A549 treated with CORT108297 at 1 μM for 4 hours (cell line): ENCODE results near the gene CEP43. TPM values are rescaled to one million over a fixed set of nuclear protein-coding genes. Genes with fewer than 3 reads are reported as not detected.

ENCODE experiments used
- total RNA-seq: library from RNA; stranded (reverse); fragments of 200-300 nt; extraction: Qiagen RNA extraction; gene quantifications from 5 replicates; pipeline ENCODE4 v1.2.3, GENCODE V29; 2022

CEP43 gene, protein sequence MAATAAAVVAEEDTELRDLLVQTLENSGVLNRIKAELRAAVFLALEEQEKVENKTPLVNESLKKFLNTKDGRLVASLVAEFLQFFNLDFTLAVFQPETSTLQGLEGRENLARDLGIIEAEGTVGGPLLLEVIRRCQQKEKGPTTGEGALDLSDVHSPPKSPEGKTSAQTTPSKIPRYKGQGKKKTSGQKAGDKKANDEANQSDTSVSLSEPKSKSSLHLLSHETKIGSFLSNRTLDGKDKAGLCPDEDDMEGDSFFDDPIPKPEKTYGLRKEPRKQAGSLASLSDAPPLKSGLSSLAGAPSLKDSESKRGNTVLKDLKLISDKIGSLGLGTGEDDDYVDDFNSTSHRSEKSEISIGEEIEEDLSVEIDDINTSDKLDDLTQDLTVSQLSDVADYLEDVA
- 8.8 to 10.5 TPM (median 9.8 TPM) in 5 replicates for total RNA-seq

DNA sequence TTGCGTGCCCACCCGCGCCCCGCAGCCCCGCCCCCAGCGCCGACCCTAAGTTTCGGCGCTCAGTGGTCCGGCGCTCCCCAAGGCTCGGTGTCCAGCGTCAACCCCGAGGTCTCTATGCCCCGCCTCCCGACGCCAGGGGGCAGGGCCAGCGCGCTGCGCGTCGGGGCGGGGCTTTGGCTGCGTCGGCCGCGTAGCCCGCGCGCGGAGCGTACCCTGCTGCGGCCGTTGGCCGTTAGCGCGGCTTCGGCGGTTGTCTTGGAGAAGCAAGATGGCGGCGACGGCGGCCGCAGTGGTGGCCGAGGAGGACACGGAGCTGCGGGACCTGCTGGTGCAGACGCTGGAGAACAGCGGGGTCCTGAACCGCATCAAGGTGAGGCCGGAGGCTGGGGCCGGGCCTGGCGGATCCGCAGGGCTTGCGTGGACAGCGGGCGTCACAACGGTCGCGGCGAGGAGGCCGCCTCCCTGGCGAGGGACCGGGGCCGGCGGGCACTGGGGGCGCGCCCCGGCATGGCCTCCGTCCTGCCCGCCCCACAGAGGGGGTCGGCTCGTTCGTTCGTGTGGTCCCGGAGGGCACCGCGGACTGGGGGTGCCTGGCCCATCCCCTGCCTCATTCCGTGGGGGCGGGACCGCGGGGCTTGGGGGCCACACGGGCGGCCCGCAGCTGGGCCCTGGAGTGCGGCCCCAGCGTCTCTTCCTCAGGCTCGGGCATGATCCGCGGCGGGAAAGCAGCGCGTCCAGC is at the start of gene CEP43:
TSS of gene CEP43 (plus strand) at position 253 of the 739 bp plus-strand sequence. CDS start at position 269, 16 bp downstream.

DNA sequence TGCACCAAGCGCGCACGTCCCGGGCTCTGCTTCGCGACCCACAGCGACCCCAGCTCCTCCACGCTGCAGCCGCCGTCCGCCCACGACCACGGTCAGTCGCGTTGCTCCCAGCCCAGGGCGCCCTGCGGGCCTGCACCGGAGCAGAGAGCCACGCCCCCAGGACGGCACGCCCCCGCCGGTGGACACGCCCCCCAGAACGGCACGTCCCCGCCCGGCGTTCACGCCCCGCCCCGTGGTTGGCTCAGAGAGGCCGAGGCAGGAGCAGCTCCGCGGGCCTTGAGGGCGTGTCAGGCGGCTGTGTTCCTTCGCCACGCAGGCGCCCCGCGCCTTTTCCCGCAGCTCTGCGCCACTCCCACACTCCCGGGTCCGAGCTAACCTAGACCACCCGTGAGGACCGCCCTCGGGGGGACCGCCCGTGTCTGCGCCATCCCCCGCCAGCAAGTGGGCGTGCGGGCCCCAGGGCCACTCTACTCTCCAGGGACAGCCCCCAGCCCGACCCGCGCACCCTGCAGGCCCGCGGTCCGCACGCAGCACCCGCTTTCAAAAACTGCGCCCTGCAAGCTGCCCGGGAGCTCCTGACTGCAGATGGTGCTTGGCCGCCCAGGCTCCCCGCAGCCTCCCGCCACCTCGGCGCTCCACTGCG is 42.6 kb upstream of the CEP43 start, which contains the start of gene RNASET2:
TSS of gene RNASET2 (minus strand) at position 107 of the 643 bp plus-strand sequence. CDS start 368 bp downstream, outside the sequence.

Other genes with a start within 250 kb of the CEP43 start
- gene RNASET2, start 42.8 kb upstream of the CEP43 start, total RNA-seq: 10.1 to 15.2 TPM (median 13.8 TPM) in 5 replicates
- 0.07 to 0.08 TPM in 2 of 5 replicates, not detected in the others for gene CCR6, start 123.7 kb downstream of the CEP43 start, total RNA-seq
- not detected in 5 replicates for gene GPR31, start 158.6 kb downstream of the CEP43 start, total RNA-seq